IMR-90 (cell line): Measurements from ENCODE around the gene PLD1. TPM values are rescaled to one million over a fixed set of nuclear protein-coding genes. Genes with fewer than 3 reads are reported as not detected.

Experiments used
- ATAC-seq: fragments of 200-7000 bp; cut with Tn5 transposase; 2 replicates; pipeline ENCODE4 v1.9.1; 2020; ENCODE audit warnings: low read depth, mild to moderate bottlenecking, moderate library complexity
- BruUV-seq: library from RNA; stranded (reverse); fragments of 400-500 nt; replicated peaks from 2 replicates; lab custom pipeline; 2021; lab: Mats Ljungman, UMichigan
- CTCF ChIA-PET: fragments of 300-600 bp; formaldehyde crosslinking; extraction: SDS; loops from one replicate; lab custom pipeline; 2021; ENCODE audit warnings: antibody characterized with exemption; lab: Yijun Ruan, JAX
- POLR2A ChIA-PET: fragments of 300-600 bp; sonication (Branson Sonifier 250); formaldehyde crosslinking; loops from one replicate; lab custom pipeline; 2022; ENCODE audit warnings: antibody characterized with exemption; ENCODE audit not compliant: unreplicated experiment; lab: Charles Lee
- DNase-seq: peaks from one replicate; pipeline ENCODE4 v3.0.0; 2013
- H2AFZ ChIP-seq: replicated peaks from 2 replicates; pipeline ENCODE3; 2013; ENCODE audit warnings: low read length, mild to moderate bottlenecking; ENCODE audit not compliant: poor library complexity
- H2AK5ac ChIP-seq: 2 replicates; pipeline ENCODE4 v1.6.1; 2013; ENCODE audit warnings: low read depth, low read length, inconsistent platforms
- H2AK9ac ChIP-seq: replicated peaks from 2 replicates; pipeline ENCODE3; 2013; ENCODE audit warnings: mild to moderate bottlenecking, low read depth, low read length, moderate library complexity; ENCODE audit not compliant: poor library complexity
- H2BK120ac ChIP-seq: 2 replicates; pipeline ENCODE4 v1.6.1; 2013; ENCODE audit warnings: low read depth, low read length, inconsistent platforms
- H2BK15ac ChIP-seq: 3 replicates; pipeline ENCODE4 v1.6.1; 2013; ENCODE audit warnings: low read depth, low read length, inconsistent platforms
- H2BK20ac ChIP-seq: 2 replicates; pipeline ENCODE4 v1.6.1; 2013; ENCODE audit warnings: low read depth, mild to moderate bottlenecking, inconsistent platforms, low read length, moderate library complexity
- H2BK5ac ChIP-seq: 2 replicates; pipeline ENCODE4 v1.6.1; 2013; ENCODE audit warnings: mild to moderate bottlenecking, low read depth, low read length, inconsistent platforms; ENCODE audit not compliant: poor library complexity, severe bottlenecking
- H3K14ac ChIP-seq: replicated peaks from 2 replicates; pipeline ENCODE4 v1.6.1; 2013; ENCODE audit warnings: low read depth, low read length, inconsistent platforms
- H3K18ac ChIP-seq: 2 replicates; pipeline ENCODE4 v1.6.1; 2013; ENCODE audit warnings: low read depth, low read length, control low read depth
- H3K23ac ChIP-seq: 2 replicates; pipeline ENCODE4 v1.6.1; 2013; ENCODE audit warnings: low read depth, low read length, inconsistent platforms
- H3K27ac ChIP-seq: 2 replicates; pipeline ENCODE4 v1.5.1; 2013; ENCODE audit warnings: mild to moderate bottlenecking, control low read depth, low read length; ENCODE audit not compliant: insufficient read depth
- H3K27me3 ChIP-seq: 2 replicates; pipeline ENCODE4 v1.6.1; 2013; ENCODE audit warnings: low read length; ENCODE audit not compliant: control insufficient read depth, insufficient read depth
- H3K36me3 ChIP-seq: 2 replicates; pipeline ENCODE4 v1.6.1; 2013; ENCODE audit warnings: low read length, mixed read lengths; ENCODE audit not compliant: control insufficient read depth, insufficient read depth
- H3K4ac ChIP-seq: 2 replicates; pipeline ENCODE4 v1.6.1; 2013; ENCODE audit warnings: low read depth, low read length, inconsistent platforms
- H3K4me1 ChIP-seq: 2 replicates; pipeline ENCODE4 v1.6.1; 2013; ENCODE audit warnings: low read length, mixed read lengths; ENCODE audit not compliant: control insufficient read depth, insufficient read depth
- H3K4me2 ChIP-seq: 2 replicates; pipeline ENCODE4 v1.6.1; 2013; ENCODE audit warnings: low read depth, mild to moderate bottlenecking, control low read depth, low read length, moderate library complexity
- H3K4me3 ChIP-seq: 2 replicates; pipeline ENCODE4 v1.5.1; 2013; ENCODE audit warnings: low read depth, mild to moderate bottlenecking, control low read depth, low read length, moderate library complexity; ENCODE audit not compliant: insufficient read depth
- H3K56ac ChIP-seq: 2 replicates; pipeline ENCODE4 v1.6.1; 2013; ENCODE audit warnings: low read length, inconsistent platforms; ENCODE audit not compliant: insufficient read depth; ENCODE audit errors: extremely low read depth
- H3K79me1 ChIP-seq, 2 experiments: 2 replicates each; pipeline ENCODE4 v1.6.1; 2013; ENCODE audit warnings: low read length in 2 of 2, inconsistent platforms in 1 of 2, low read depth in 1 of 2
- H3K9ac ChIP-seq: 2 replicates; pipeline ENCODE4 v1.6.1; 2013; ENCODE audit warnings: low read depth, low read length, control low read depth
- H3K9me1 ChIP-seq: 2 replicates; pipeline ENCODE4 v1.6.1; 2013; ENCODE audit warnings: low read length, inconsistent platforms; ENCODE audit not compliant: insufficient read depth
- H3K9me3 ChIP-seq: 2 replicates; pipeline ENCODE4 v1.6.1; 2013; ENCODE audit warnings: low read length; ENCODE audit not compliant: control insufficient read depth, insufficient read depth
- H4K20me1 ChIP-seq: 2 replicates; pipeline ENCODE4 v1.6.1; 2013; ENCODE audit warnings: low read length, inconsistent platforms; ENCODE audit not compliant: insufficient read depth
- H4K5ac ChIP-seq: 2 replicates; pipeline ENCODE4 v1.6.1; 2013; ENCODE audit warnings: mild to moderate bottlenecking, low read depth, low read length, control low read depth
- H4K8ac ChIP-seq, 2 experiments: 2 replicates each; pipeline ENCODE4 v1.6.1; 2013; ENCODE audit warnings: low read depth in 2 of 2, low read length in 2 of 2, control low read depth in 1 of 2, inconsistent platforms in 1 of 2
- H4K91ac ChIP-seq: 2 replicates; pipeline ENCODE4 v1.6.1; 2013; ENCODE audit warnings: low read depth, low read length, inconsistent platforms; ENCODE audit not compliant: insufficient read depth
- BHLHE40 ChIP-seq: fragments of 150-350 bp; IDR thresholded peaks from 2 replicates; pipeline ENCODE4 v1.6.1; 2016; ENCODE audit warnings: mild to moderate bottlenecking, low read depth, low read length
- CEBPB ChIP-seq: IDR thresholded peaks from 2 replicates; pipeline ENCODE4 v1.6.1; 2012; ENCODE audit warnings: low read depth, low read length, improper control_type of control experiment
- CHD1 ChIP-seq: IDR thresholded peaks from 2 replicates; pipeline ENCODE4 v1.6.1; 2012; ENCODE audit warnings: low read depth, low read length, improper control_type of control experiment
- ELK1 ChIP-seq: fragments of 150-350 bp; IDR thresholded peaks from 2 replicates; pipeline ENCODE4 v1.6.1; 2016; ENCODE audit warnings: low read depth, mild to moderate bottlenecking, low read length, moderate library complexity, borderline replicate concordance
- MAZ ChIP-seq: IDR thresholded peaks from 2 replicates; pipeline ENCODE4 v1.6.1; 2012; ENCODE audit warnings: low read depth, mild to moderate bottlenecking, low read length, improper control_type of control experiment, moderate library complexity, borderline replicate concordance
- MXI1 ChIP-seq: IDR thresholded peaks from 2 replicates; pipeline ENCODE4 v1.6.1; 2012; ENCODE audit warnings: low read depth, mild to moderate bottlenecking, low read length, moderate library complexity, borderline replicate concordance
- NFE2L2 ChIP-seq: fragments of 150-350 bp; IDR thresholded peaks from 2 replicates; pipeline ENCODE4 v1.6.1; 2016; ENCODE audit warnings: low read depth, mild to moderate bottlenecking, low read length
- POLR2A ChIP-seq: IDR thresholded peaks from 2 replicates; pipeline ENCODE4 v1.6.1; 2012; ENCODE audit warnings: mild to moderate bottlenecking, low read depth, low read length
- RCOR1 ChIP-seq: IDR thresholded peaks from 2 replicates; pipeline ENCODE4 v1.6.1; 2012; ENCODE audit warnings: mild to moderate bottlenecking, low read length, improper control_type of control experiment; ENCODE audit not compliant: insufficient replicate concordance
- RFX5 ChIP-seq: IDR thresholded peaks from 2 replicates; pipeline ENCODE4 v1.8.0; 2012; ENCODE audit warnings: low read depth, mild to moderate bottlenecking, low read length, moderate library complexity
- SMC3 ChIP-seq: fragments of 150-350 bp; IDR thresholded peaks from 2 replicates; pipeline ENCODE4 v1.6.1; 2016; ENCODE audit warnings: low read depth, mild to moderate bottlenecking, antibody characterized with exemption, low read length, moderate library complexity
- USF2 ChIP-seq: fragments of 150-350 bp; IDR thresholded peaks from 2 replicates; pipeline ENCODE4 v1.6.1; 2017; ENCODE audit warnings: mild to moderate bottlenecking, antibody characterized with exemption, low read length, low read depth
- WGBS, 2 experiments: methylation state at CpG; one replicate each; pipeline versions ENCODE4 v1.1.5 to v1.1.7; 2013; ENCODE audit warnings: missing lambda C conversion rate in 2 of 2; ENCODE audit not compliant: insufficient read length in 1 of 2; ENCODE audit errors: extremely low coverage in 2 of 2; 5-methylcytosine and 5-hydroxymethylcytosine counted together
- dilution Hi-C: fragments of 300-500 bp; cut with HindIII; formaldehyde crosslinking; loops from one replicate; pipeline ENCODE4 v1.14.3; 2018; ENCODE audit warnings: low sequenced_read_pairs; ENCODE audit not compliant: unreplicated experiment
- in situ Hi-C: fragments of 300-500 bp; cut with MboI; formaldehyde crosslinking; loops from 3 replicates; pipeline ENCODE4 v1.14.3; 2019; ENCODE audit warnings: low sequenced_read_pairs, inconsistent platforms, mixed read lengths
- intact Hi-C: fragments of 100-400 bp; cut with micrococcal nuclease; formaldehyde crosslinking; loops from 2 replicates; pipeline ENCODE4 v1.10.0; 2022
- polyA plus RNA-seq, 3 experiments: library from polyadenylated mRNA; depleted of rRNA; stranded (reverse); fragments of >200 nt; gene quantifications; 2 replicates each; pipeline ENCODE4 v1.2.3, GENCODE V29; 2012; ENCODE audit warnings: low replicate concordance in 1 of 3
- total RNA-seq: library from RNA; depleted of rRNA; stranded (reverse); fragments of >200 nt; gene quantifications from 2 replicates; pipeline ENCODE4 v1.2.3, GENCODE V29; 2012
- TF ChIP-seq, protein P1 (sequence below): conservative IDR thresholded peaks from 2 replicates; pipeline ENCODE4 v1.5.1; 2012; ENCODE audit warnings: mild to moderate bottlenecking, low read depth, low read length, improper control_type of control experiment

PLD1 gene
- total and polyA plus RNA-seq, 2 of the 4 experiments (the other 2 are of a cell fraction) = 3.3 to 9.7 TPM

GRCh38 chr3:171718493-171719185, 91.6 kb downstream of the PLD1 start:
- Histone ChIP-seq H2BK15ac (no peak overlapping the region), H3K4me2 (no peak overlapping the region), H3K23ac (no peak overlapping the region), H3K36me3 (0 out of 2 replicates have a peak, but pooled peaks cover 1% of the 10 kb centered on the region), H2AK9ac (no peak overlapping the region), H2BK5ac (no peak overlapping the region), H3K9ac (no peak overlapping the region), H3K18ac (no peak overlapping the region), H3K4me1 (peaks cover 2% of the 10 kb centered on the region; the same call in 1 of the 2 replicates), H4K20me1 (no peaks in the 10 kb centered on the region), H3K4ac (no peak overlapping the region), H2AFZ (no peak overlapping the region), H3K14ac (no peak overlapping the region), H2BK120ac (no peak overlapping the region), H3K4me3 (no peak overlapping the region), H3K56ac (no peak overlapping the region), H2BK20ac (no peak overlapping the region), H4K5ac (no peak overlapping the region), H3K79me1 (no peaks in the 10 kb centered on the region), H3K27ac (no peak overlapping the region), H4K91ac (no peak overlapping the region), H2AK5ac (no peak overlapping the region), H3K27me3 (no peaks in the 10 kb centered on the region), H3K9me3 (peaks cover 2% of the 10 kb centered on the region; the same call in 1 of the 2 replicates), H4K8ac (no peak overlapping the region), H3K9me1 (no peaks in the 10 kb centered on the region)
- no TSS peak for BruUV-seq
- ATAC-seq (no peak), DNase-seq (no peak)
- ChIA-PET POLR2A (no interaction called here), CTCF (no interaction called here)
- WGBS, 2 experiments = no CpG with 5 or more reads among the region's 4 CpGs
- dilution Hi-C loops = no loop called here
- TF ChIP-seq RCOR1 = no peak
- TF ChIP-seq RFX5 = no peak
- no peak for TF ChIP-seq POLR2A
- TF ChIP-seq USF2 = no peak
- no peak for TF ChIP-seq MAZ
- no peak for TF ChIP-seq NFE2L2
- no peak for TF ChIP-seq CEBPB
- TF ChIP-seq SMC3 = no peak
- TF ChIP-seq CHD1 = no peak
- TF ChIP-seq MXI1 = no peak
- TF ChIP-seq, protein P1, sequence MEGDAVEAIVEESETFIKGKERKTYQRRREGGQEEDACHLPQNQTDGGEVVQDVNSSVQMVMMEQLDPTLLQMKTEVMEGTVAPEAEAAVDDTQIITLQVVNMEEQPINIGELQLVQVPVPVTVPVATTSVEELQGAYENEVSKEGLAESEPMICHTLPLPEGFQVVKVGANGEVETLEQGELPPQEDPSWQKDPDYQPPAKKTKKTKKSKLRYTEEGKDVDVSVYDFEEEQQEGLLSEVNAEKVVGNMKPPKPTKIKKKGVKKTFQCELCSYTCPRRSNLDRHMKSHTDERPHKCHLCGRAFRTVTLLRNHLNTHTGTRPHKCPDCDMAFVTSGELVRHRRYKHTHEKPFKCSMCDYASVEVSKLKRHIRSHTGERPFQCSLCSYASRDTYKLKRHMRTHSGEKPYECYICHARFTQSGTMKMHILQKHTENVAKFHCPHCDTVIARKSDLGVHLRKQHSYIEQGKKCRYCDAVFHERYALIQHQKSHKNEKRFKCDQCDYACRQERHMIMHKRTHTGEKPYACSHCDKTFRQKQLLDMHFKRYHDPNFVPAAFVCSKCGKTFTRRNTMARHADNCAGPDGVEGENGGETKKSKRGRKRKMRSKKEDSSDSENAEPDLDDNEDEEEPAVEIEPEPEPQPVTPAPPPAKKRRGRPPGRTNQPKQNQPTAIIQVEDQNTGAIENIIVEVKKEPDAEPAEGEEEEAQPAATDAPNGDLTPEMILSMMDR = no peak
- TF ChIP-seq BHLHE40 = no peak
- no peak for TF ChIP-seq ELK1
- intact Hi-C loops = no loop called here
- in situ Hi-C loops = no loop called here
